Neural cell (in vitro differentiated cells): Measurements from ENCODE around the gene ST6GALNAC2.

Source experiments
- CTCF ChIP-seq: fragments of 450-650 bp; IDR thresholded peaks from 2 replicates; pipeline ENCODE4 v1.5.1; 2014; ENCODE audit warnings: antibody characterized with exemption, mild to moderate bottlenecking, moderate library complexity; ENCODE audit not compliant: poor library complexity, severe bottlenecking
- EZH2 ChIP-seq: fragments of 200-600, 300-800 bp; shearing (Covaris generic), sonication (generic); IDR thresholded peaks from 2 replicates; pipeline ENCODE4 v1.6.1; 2014; ENCODE audit warnings: antibody characterized with exemption, low read length, borderline replicate concordance, mild to moderate bottlenecking; ENCODE audit not compliant: insufficient read depth, poor library complexity, severe bottlenecking
- POLR2AphosphoS5 ChIP-seq: IDR thresholded peaks from 2 replicates; pipeline ENCODE4 v1.6.1; 2012
- SMC3 ChIP-seq: fragments of 450-650 bp; conservative IDR thresholded peaks from 2 replicates; pipeline ENCODE4 v1.6.1; 2014; ENCODE audit warnings: antibody characterized with exemption, mild to moderate bottlenecking, moderate library complexity; ENCODE audit not compliant: poor library complexity

GRCh38 chr17:76627510-76627909 is 41.9 kb upstream of the ST6GALNAC2 start:
- no peak for TF ChIP-seq CTCF
- TF ChIP-seq POLR2AphosphoS5: no peak
- TF ChIP-seq EZH2: no peak
- TF ChIP-seq SMC3: no peak
